GM12872 (cell line): Measurements from ENCODE around the gene SEMA4G.

Experiments
- CTCF ChIP-seq: IDR thresholded peaks from 3 replicates; pipeline ENCODE4 v1.5.1; 2011; ENCODE audit warnings: low read depth, mild to moderate bottlenecking, low read length, moderate library complexity; ENCODE audit not compliant: insufficient read depth

The SEMA4G gene

GRCh38 chr10:100939763-100940344 lies 29.4 kb upstream of the SEMA4G start:
- TF ChIP-seq CTCF, result no peak

GRCh38 chr10:100942229-100942628 lies 27.1 kb upstream of the SEMA4G start:
- no peak for TF ChIP-seq CTCF

GRCh38 chr10:100943508-100943907 lies 25.8 kb upstream of the SEMA4G start:
- TF ChIP-seq CTCF, result no peak

- no peak for TF ChIP-seq CTCF
These were observed 23.6 kb upstream of the SEMA4G start for GRCh38 chr10:100945754-100946153.

GRCh38 chr10:100948916-100949315 lies 20.4 kb upstream of the SEMA4G start:
- TF ChIP-seq CTCF, result no peak

- TF ChIP-seq CTCF, result no peak
These were observed 9.1 kb upstream of the SEMA4G start for GRCh38 chr10:100960251-100960650.

GRCh38 chr10:100962351-100963080 lies 6.8 kb upstream of the SEMA4G start:
- TF ChIP-seq CTCF, result no peak
